Measurements from ENCODE around the gene TMEM9. TPM values are rescaled to one million over a fixed set of nuclear protein-coding genes. Genes with fewer than 3 reads are reported as not detected.

TMEM9 gene
- total RNA-seq, 1 donor from 2014 or later = 66.9 TPM

GRCh38 chr1:201111156-201111555, 43.1 kb downstream of the TMEM9 start:
- H3K4me3 ChIP-seq (ENCODE audit: low read depth, low read length) = no peak overlapping the region
- TF ChIP-seq CTCF (IDR thresholded peaks at IDR 0.05; ENCODE audit: insufficient read depth, low read length, severe bottlenecking) = no peak
- DNase-seq (ENCODE audit: low read depth) (no peak), FAIRE-seq (no peak)
- peaks cover 2% of the 10 kb centered on the region for H3K27me3 ChIP-seq (ENCODE audit: control insufficient read depth, insufficient read depth, low read length)
- H3K36me3 ChIP-seq (ENCODE audit: control insufficient read depth, insufficient read depth, low read length) = no peaks in the 10 kb centered on the region

- DNase-seq (ENCODE audit: low read depth) (no peak), FAIRE-seq (no peak)
- H3K27me3 ChIP-seq (ENCODE audit: control insufficient read depth, insufficient read depth, low read length) = peaks cover 2% of the 10 kb centered on the region
- TF ChIP-seq CTCF (IDR thresholded peaks at IDR 0.05; ENCODE audit: insufficient read depth, low read length, severe bottlenecking) = no peak
- no peaks in the 10 kb centered on the region for H3K36me3 ChIP-seq (ENCODE audit: control insufficient read depth, insufficient read depth, low read length)
- H3K4me3 ChIP-seq (ENCODE audit: low read depth, low read length) = no peak overlapping the region
Observed at GRCh38 chr1:201110616-201111015, 43.7 kb downstream of the TMEM9 start.

- DNase-seq (ENCODE audit: low read depth) (no peak), FAIRE-seq (no peak)
- Histone ChIP-seq H3K27me3 (ENCODE audit: control insufficient read depth, insufficient read depth, low read length) (peaks cover 2% of the 10 kb centered on the region), H3K36me3 (ENCODE audit: control insufficient read depth, insufficient read depth, low read length) (no peaks in the 10 kb centered on the region), H3K4me3 (ENCODE audit: low read depth, low read length) (no peak overlapping the region)
- no peak for TF ChIP-seq CTCF (IDR thresholded peaks at IDR 0.05; ENCODE audit: insufficient read depth, low read length, severe bottlenecking)
Observed at GRCh38 chr1:201110138-201110537, 44.1 kb downstream of the TMEM9 start.

GRCh38 chr1:201109651-201110050, 44.6 kb downstream of the TMEM9 start:
- H3K4me3 ChIP-seq (ENCODE audit: low read depth, low read length) = no peak overlapping the region
- FAIRE-seq (no peak), DNase-seq (ENCODE audit: low read depth) (no peak)
- no peak for TF ChIP-seq CTCF (IDR thresholded peaks at IDR 0.05; ENCODE audit: insufficient read depth, low read length, severe bottlenecking)
- H3K36me3 ChIP-seq (ENCODE audit: control insufficient read depth, insufficient read depth, low read length) = no peaks in the 10 kb centered on the region
- peaks cover 2% of the 10 kb centered on the region for H3K27me3 ChIP-seq (ENCODE audit: control insufficient read depth, insufficient read depth, low read length)

- no peak overlapping the region for H3K4me3 ChIP-seq (ENCODE audit: low read depth, low read length)
- no peaks in the 10 kb centered on the region for H3K36me3 ChIP-seq (ENCODE audit: control insufficient read depth, insufficient read depth, low read length)
- FAIRE-seq = no peak
- no peak for DNase-seq (ENCODE audit: low read depth)
- no peak for TF ChIP-seq CTCF (IDR thresholded peaks at IDR 0.05; ENCODE audit: insufficient read depth, low read length, severe bottlenecking)
- H3K27me3 ChIP-seq (ENCODE audit: control insufficient read depth, insufficient read depth, low read length) = peaks cover 2% of the 10 kb centered on the region
Observed at GRCh38 chr1:201108614-201109013, 45.7 kb downstream of the TMEM9 start.

- Histone ChIP-seq H3K36me3 (ENCODE audit: control insufficient read depth, insufficient read depth, low read length) (no peaks in the 10 kb centered on the region), H3K27me3 (ENCODE audit: control insufficient read depth, insufficient read depth, low read length) (peaks cover 2% of the 10 kb centered on the region), H3K4me3 (ENCODE audit: low read depth, low read length) (no peak overlapping the region)
- no peak for TF ChIP-seq CTCF (IDR thresholded peaks at IDR 0.05; ENCODE audit: insufficient read depth, low read length, severe bottlenecking)
- no peak for DNase-seq (ENCODE audit: low read depth)
- no peak for FAIRE-seq
Observed at GRCh38 chr1:201105688-201106087, 48.6 kb downstream of the TMEM9 start.

Measured in bronchial epithelial cell (primary cell).